Mesothelial cell of epicardium (in vitro differentiated cells): ENCODE data around the gene SLC22A2. TPM values are rescaled to one million over a fixed set of nuclear protein-coding genes. Genes with fewer than 3 reads are reported as not detected.

Experiments used
- DNase-seq, 2 experiments: peaks; one replicate each; pipeline ENCODE4 v3.0.0; 2021; ENCODE audit warnings: low spot score in 2 of 2; ENCODE audit not compliant: unreplicated experiment in 2 of 2
- H3K27ac Mint-ChIP-seq: 2 replicates; pipeline ENCODE4 v1.8.0; 2021; ENCODE audit warnings: mixed read lengths
- H3K27me3 Mint-ChIP-seq: 2 replicates; pipeline ENCODE4 v1.8.0; 2021; ENCODE audit warnings: low read depth, mixed read lengths
- H3K36me3 Mint-ChIP-seq: 2 replicates; pipeline ENCODE4 v1.8.0; 2021; ENCODE audit warnings: mixed read lengths
- H3K4me1 Mint-ChIP-seq: 2 replicates; pipeline ENCODE4 v1.8.0; 2021; ENCODE audit warnings: mixed read lengths
- H3K4me3 Mint-ChIP-seq: 2 replicates; pipeline ENCODE4 v1.8.0; 2021; ENCODE audit warnings: mild to moderate bottlenecking, moderate library complexity, mixed read lengths
- H3K9me3 Mint-ChIP-seq: 2 replicates; pipeline ENCODE4 v1.8.0; 2021; ENCODE audit warnings: mixed read lengths
- total RNA-seq: library from RNA; stranded (reverse); gene quantifications from 3 replicates; pipeline ENCODE4 v1.2.1, GENCODE V29; 2021
- TF ChIP-seq, protein P1 (sequence below): fragments of 200-600 bp; sonication (generic); IDR thresholded peaks from one replicate; pipeline ENCODE4 v1.5.0; 2021; ENCODE audit warnings: antibody characterized with exemption; ENCODE audit not compliant: unreplicated experiment

SLC22A2 gene
- total RNA-seq, 1 donor from 2014 or later: 0.07 TPM

DNA sequence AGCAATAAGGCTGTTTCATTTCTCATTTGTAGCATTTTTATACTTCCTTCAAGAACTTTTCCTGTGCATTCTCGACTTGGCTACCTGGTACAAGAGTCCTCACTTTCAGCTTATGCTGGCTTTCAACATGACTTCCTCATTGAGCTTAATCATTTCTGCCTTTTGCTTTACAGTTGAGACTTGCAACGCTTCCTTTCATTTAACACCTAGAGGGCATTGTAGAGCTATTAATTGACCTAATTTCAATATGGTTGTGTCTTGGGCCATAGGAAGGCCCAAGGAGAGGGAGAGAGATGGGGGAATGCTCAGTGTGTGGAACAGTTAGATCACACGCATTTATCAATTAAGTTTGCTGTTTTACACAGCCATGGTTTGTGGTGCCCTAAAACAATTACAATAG, 37.2 kb downstream of the SLC22A2 start:
- no peaks in the 10 kb centered on the region for H3K4me1 Mint-ChIP-seq
- H3K27me3 Mint-ChIP-seq: peaks cover 8% of the 10 kb centered on the region
- H3K4me3 Mint-ChIP-seq: no peak overlapping the region
- no peaks in the 10 kb centered on the region for H3K36me3 Mint-ChIP-seq
- no peak overlapping the region for H3K27ac Mint-ChIP-seq
- DNase-seq: no peak
- TF ChIP-seq, protein P1, sequence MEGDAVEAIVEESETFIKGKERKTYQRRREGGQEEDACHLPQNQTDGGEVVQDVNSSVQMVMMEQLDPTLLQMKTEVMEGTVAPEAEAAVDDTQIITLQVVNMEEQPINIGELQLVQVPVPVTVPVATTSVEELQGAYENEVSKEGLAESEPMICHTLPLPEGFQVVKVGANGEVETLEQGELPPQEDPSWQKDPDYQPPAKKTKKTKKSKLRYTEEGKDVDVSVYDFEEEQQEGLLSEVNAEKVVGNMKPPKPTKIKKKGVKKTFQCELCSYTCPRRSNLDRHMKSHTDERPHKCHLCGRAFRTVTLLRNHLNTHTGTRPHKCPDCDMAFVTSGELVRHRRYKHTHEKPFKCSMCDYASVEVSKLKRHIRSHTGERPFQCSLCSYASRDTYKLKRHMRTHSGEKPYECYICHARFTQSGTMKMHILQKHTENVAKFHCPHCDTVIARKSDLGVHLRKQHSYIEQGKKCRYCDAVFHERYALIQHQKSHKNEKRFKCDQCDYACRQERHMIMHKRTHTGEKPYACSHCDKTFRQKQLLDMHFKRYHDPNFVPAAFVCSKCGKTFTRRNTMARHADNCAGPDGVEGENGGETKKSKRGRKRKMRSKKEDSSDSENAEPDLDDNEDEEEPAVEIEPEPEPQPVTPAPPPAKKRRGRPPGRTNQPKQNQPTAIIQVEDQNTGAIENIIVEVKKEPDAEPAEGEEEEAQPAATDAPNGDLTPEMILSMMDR: no peak
- H3K9me3 Mint-ChIP-seq: peaks cover 4% of the 10 kb centered on the region

DNA sequence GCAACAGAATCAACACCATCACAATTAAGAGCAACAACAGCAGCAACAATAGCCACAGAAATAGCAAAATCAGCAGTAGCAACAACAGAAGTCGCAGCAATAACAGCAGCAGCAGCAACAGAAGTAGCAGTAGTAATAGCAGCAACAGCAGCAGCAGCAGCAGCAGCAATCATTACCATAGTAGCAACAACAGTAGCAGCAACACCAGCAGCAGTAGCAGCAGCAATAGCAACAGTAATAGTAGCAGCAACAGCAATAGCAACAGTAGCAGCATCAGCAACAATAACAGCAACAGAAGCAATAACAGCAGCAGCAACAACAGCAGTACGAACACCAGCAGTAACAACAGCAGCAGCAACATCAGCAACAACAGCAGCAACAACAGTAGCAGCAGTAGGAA, 39.8 kb downstream of the SLC22A2 start:
- Mint-ChIP-seq H3K9me3 (peaks cover 8% of the 10 kb centered on the region), H3K27ac (no peak overlapping the region), H3K27me3 (peaks cover 8% of the 10 kb centered on the region), H3K36me3 (no peaks in the 10 kb centered on the region), H3K4me3 (no peak overlapping the region), H3K4me1 (no peaks in the 10 kb centered on the region)
- TF ChIP-seq, protein P1: no peak
- DNase-seq: no peak

DNA sequence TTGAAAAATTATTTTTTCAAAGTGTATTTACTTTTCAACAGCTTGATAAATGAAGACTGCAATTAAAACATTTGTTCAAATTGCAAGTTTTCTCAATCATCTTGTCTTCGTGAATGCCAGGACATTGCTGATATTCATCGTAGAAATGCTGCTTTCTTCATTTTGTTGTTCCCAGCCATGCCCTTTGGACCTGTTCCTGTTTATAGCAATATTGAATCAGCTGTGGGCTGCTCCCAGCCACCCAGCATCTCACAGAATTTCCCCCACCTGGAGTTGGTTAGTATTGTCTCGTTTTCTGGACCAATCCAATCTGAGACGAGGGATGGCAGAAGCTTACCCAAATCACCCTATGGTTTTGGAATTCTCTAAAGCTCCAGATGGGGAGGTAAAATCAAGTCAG, 40.8 kb downstream of the SLC22A2 start:
- H3K36me3 Mint-ChIP-seq: no peaks in the 10 kb centered on the region
- TF ChIP-seq, protein P1: no peak

DNA sequence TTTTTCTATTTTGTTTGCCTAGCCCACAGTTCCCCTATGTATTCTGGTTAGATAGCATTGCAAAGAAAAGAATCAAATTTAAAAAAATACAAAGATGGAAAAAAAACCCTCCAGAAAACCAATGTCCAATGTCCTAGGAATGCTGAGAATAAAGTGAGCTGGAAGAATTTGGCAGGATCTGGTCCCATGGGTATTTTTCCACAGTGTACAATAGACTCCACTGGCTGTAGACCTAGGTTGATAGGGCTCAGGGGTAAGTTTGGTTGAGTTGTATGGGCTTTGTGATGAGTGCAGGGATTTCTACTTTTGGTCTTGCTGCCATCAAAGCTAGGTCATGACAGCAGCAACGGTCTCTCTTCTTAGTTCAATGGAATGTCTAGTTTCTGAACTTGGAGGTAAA, 41.5 kb downstream of the SLC22A2 start:
- H3K9me3 Mint-ChIP-seq: peaks cover 13% of the 10 kb centered on the region
- no peak overlapping the region for H3K4me3 Mint-ChIP-seq
- H3K36me3 Mint-ChIP-seq: no peaks in the 10 kb centered on the region
- H3K4me1 Mint-ChIP-seq: no peaks in the 10 kb centered on the region
- TF ChIP-seq, protein P1: no peak
- DNase-seq: no peak
- no peak overlapping the region for H3K27ac Mint-ChIP-seq
- H3K27me3 Mint-ChIP-seq: peaks cover 8% of the 10 kb centered on the region

More for the DNA sequence above, 40.8 kb downstream of the SLC22A2 start:
- Mint-ChIP-seq H3K27ac (no peak overlapping the region), H3K4me3 (no peak overlapping the region), H3K27me3 (peaks cover 8% of the 10 kb centered on the region), H3K9me3 (peaks cover 13% of the 10 kb centered on the region), H3K4me1 (no peaks in the 10 kb centered on the region)
- DNase-seq: no peak

DNA sequence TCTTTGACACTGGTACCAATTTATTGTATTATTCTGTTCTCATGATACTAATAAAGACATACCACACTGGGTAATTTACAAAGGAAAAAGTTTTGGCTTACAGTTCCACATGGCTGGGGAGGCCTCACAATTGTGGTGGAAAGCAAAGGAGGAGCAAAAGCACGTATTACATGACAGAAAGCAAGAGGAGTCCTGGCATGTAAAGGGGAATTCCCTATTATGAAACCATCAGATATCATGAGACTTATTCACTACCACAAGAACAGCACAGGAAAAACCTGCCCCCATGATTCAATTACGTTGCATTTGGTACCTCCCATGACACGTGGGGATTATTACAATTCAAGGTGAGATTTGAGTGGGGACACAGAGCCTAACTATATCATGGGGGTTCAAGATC, 43.4 kb downstream of the SLC22A2 start:
- Mint-ChIP-seq H3K36me3 (no peaks in the 10 kb centered on the region), H3K27me3 (peaks cover 8% of the 10 kb centered on the region), H3K4me3 (no peak overlapping the region), H3K4me1 (no peaks in the 10 kb centered on the region), H3K9me3 (peaks cover 27% of the 10 kb centered on the region), H3K27ac (no peak overlapping the region)
- TF ChIP-seq, protein P1: no peak
- DNase-seq: no peak

DNA sequence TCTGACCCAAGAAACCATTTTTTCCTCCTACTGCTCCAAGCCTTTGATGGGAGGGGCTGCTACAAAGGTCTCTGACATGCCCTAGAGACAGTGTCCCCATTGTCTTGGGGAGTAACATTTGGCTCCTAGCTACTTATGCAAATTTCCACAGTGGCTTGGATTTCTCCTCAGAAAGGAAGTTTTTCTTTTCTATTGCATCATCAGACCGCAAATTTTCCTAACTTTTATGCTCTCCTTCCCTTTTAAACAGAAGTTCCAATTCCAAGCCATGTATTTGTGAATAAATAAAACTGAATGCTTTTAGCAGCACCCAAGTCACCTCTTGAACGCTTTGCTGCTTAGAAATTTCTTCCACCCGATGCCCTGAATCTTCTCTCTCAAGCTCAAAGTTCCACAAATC, 51.0 kb downstream of the SLC22A2 start:
- H3K36me3 Mint-ChIP-seq: no peaks in the 10 kb centered on the region
- no peak for DNase-seq

More for the DNA sequence above, 51.0 kb downstream of the SLC22A2 start:
- TF ChIP-seq, protein P1: no peak
- Mint-ChIP-seq H3K27ac (no peak overlapping the region), H3K4me1 (peaks cover 2% of the 10 kb centered on the region), H3K4me3 (no peak overlapping the region), H3K9me3 (peaks cover 43% of the 10 kb centered on the region), H3K27me3 (no peaks in the 10 kb centered on the region)
